ENCODE results near the gene ROR1. TPM values are rescaled to one million over a fixed set of nuclear protein-coding genes. Genes with fewer than 3 reads are reported as not detected.

ROR1 gene
- total and polyA plus RNA-seq, 2 donors (not counting 1 experiment from before 2014, with no cell fraction given), result 0.46 to 16.0 TPM

- Histone ChIP-seq H3K27me3 (replicated peaks in 1 of 4; ENCODE audit: control extremely low read depth in 1 of 4, control insufficient read depth in 3 of 4, insufficient read depth in 4 of 4, low read length in 3 of 4) (no peaks in the 10 kb centered on the region), H3K36me3 (replicated peaks in 1 of 2; ENCODE audit: control extremely low read depth in 1 of 2, control insufficient read depth in 1 of 2, extremely low read depth in 1 of 2, insufficient read depth in 2 of 2, low read length in 1 of 2) (peaks cover 0 to 3% of the 10 kb centered on the region in 2 experiments), H3K9ac (ENCODE audit: low read length) (no peak overlapping the region), H3K4me2 (replicated peaks; ENCODE audit: low read depth, low read length, poor library complexity, severe bottlenecking) (no peak overlapping the region), H3K27ac (ENCODE audit: low read length in 2 of 2) (no peak overlapping the region), H3K79me2 (ENCODE audit: control insufficient read depth, insufficient read depth, low read length) (no peaks in the 10 kb centered on the region), H3K4me1 (ENCODE audit: control insufficient read depth in 2 of 2, insufficient read depth in 2 of 2, low read length in 2 of 2) (no peaks in the 10 kb centered on the region), H4K20me1 (ENCODE audit: control insufficient read depth, insufficient read depth, low read length, poor library complexity, severe bottlenecking) (no peaks in the 10 kb centered on the region), H3K9me3 (ENCODE audit: control extremely low read depth in 1 of 3, control insufficient read depth in 2 of 3, insufficient read depth in 1 of 3, low read length in 2 of 3) (no peaks in the 10 kb centered on the region), H3K4me3 (ENCODE audit: control extremely low read depth in 1 of 5, extremely low read depth in 1 of 5, insufficient read depth in 1 of 5, low read depth in 2 of 5, low read length in 4 of 5) (no peak overlapping the region), H2AFZ (ENCODE audit: insufficient read depth, low read depth, low read length, poor library complexity, severe bottlenecking) (no peak overlapping the region)
- DNase-seq (no peak), ATAC-seq (ENCODE audit: low read depth) (no peak)
- POLR2A ChIA-PET, result no interaction called here
- Mint-ChIP-seq H3K27ac (no peak overlapping the region), H3K9me3 (ENCODE audit: insufficient read depth) (no peaks in the 10 kb centered on the region), H3K4me1 (peaks cover 1% of the 10 kb centered on the region), H3K27me3 (peaks cover 6% of the 10 kb centered on the region), H3K4me3 (no peak overlapping the region)
- TF ChIP-seq CTCF (IDR thresholded peaks at IDR 0.05) (no peak), EZH2 (IDR thresholded peaks at IDR 0.05; ENCODE audit: borderline replicate concordance, insufficient read depth, low read depth, low read length, poor library complexity, severe bottlenecking) (no peak)
- intact Hi-C loops (cut with micrococcal nuclease), result no loop called here
- CTCF ChIA-PET, result no interaction called here
- no CpG with 5 or more reads among the region's 3 CpGs for WGBS (ENCODE audit: insufficient coverage)
These were observed 398.7 kb downstream of the ROR1 start for GRCh38 chr1:64172458-64172983.

- Mint-ChIP-seq H3K4me1 (peaks cover 1% of the 10 kb centered on the region), H3K9me3 (ENCODE audit: insufficient read depth) (no peaks in the 10 kb centered on the region), H3K27ac (no peak overlapping the region), H3K27me3 (peaks cover 11% of the 10 kb centered on the region), H3K4me3 (no peak overlapping the region)
- H3K9ac ChIP-seq (ENCODE audit: low read length), result no peak overlapping the region
- H4K20me1 ChIP-seq (ENCODE audit: control insufficient read depth, insufficient read depth, low read length, poor library complexity, severe bottlenecking), result no peaks in the 10 kb centered on the region
- no peak for DNase-seq
- H3K4me2 ChIP-seq (replicated peaks; ENCODE audit: low read depth, low read length, poor library complexity, severe bottlenecking), result no peak overlapping the region
- no peaks in the 10 kb centered on the region for H3K27me3 ChIP-seq (replicated peaks in 1 of 4; ENCODE audit: control extremely low read depth in 1 of 4, control insufficient read depth in 3 of 4, insufficient read depth in 4 of 4, low read length in 3 of 4)
- POLR2A ChIA-PET, result no interaction called here
- 85% methylated on average over 4 of the region's 6 CpGs for WGBS (ENCODE audit: insufficient coverage)
- TF ChIP-seq EZH2 (IDR thresholded peaks at IDR 0.05; ENCODE audit: borderline replicate concordance, insufficient read depth, low read depth, low read length, poor library complexity, severe bottlenecking) (no peak), CTCF (IDR thresholded peaks at IDR 0.05) (no peak)
- ATAC-seq (ENCODE audit: low read depth), result no peak
- H2AFZ ChIP-seq (ENCODE audit: insufficient read depth, low read depth, low read length, poor library complexity, severe bottlenecking), result no peak overlapping the region
- no peaks in the 10 kb centered on the region for H3K9me3 ChIP-seq (ENCODE audit: control extremely low read depth in 1 of 3, control insufficient read depth in 2 of 3, insufficient read depth in 1 of 3, low read length in 2 of 3)
- CTCF ChIA-PET, result no interaction called here
- no peaks in the 10 kb centered on the region for H3K4me1 ChIP-seq (ENCODE audit: control insufficient read depth in 2 of 2, insufficient read depth in 2 of 2, low read length in 2 of 2)
- no peak overlapping the region for H3K27ac ChIP-seq (ENCODE audit: low read length in 2 of 2)
- no peaks in the 10 kb centered on the region for H3K79me2 ChIP-seq (ENCODE audit: control insufficient read depth, insufficient read depth, low read length)
- intact Hi-C loops (cut with micrococcal nuclease), result no loop called here
- peaks cover 0 to 3% of the 10 kb centered on the region in 2 experiments for H3K36me3 ChIP-seq (replicated peaks in 1 of 2; ENCODE audit: control extremely low read depth in 1 of 2, control insufficient read depth in 1 of 2, extremely low read depth in 1 of 2, insufficient read depth in 2 of 2, low read length in 1 of 2)
- no peak overlapping the region for H3K4me3 ChIP-seq (ENCODE audit: control extremely low read depth in 1 of 5, extremely low read depth in 1 of 5, insufficient read depth in 1 of 5, low read depth in 2 of 5, low read length in 4 of 5)
These were observed 399.6 kb downstream of the ROR1 start for GRCh38 chr1:64173336-64173940.
